ENCODE data around the gene HEATR3. TPM values are rescaled to one million over a fixed set of nuclear protein-coding genes. Genes with fewer than 3 reads are reported as not detected.

HEATR3 gene
- total RNA-seq, 1 donor: 18.8 TPM

DNA sequence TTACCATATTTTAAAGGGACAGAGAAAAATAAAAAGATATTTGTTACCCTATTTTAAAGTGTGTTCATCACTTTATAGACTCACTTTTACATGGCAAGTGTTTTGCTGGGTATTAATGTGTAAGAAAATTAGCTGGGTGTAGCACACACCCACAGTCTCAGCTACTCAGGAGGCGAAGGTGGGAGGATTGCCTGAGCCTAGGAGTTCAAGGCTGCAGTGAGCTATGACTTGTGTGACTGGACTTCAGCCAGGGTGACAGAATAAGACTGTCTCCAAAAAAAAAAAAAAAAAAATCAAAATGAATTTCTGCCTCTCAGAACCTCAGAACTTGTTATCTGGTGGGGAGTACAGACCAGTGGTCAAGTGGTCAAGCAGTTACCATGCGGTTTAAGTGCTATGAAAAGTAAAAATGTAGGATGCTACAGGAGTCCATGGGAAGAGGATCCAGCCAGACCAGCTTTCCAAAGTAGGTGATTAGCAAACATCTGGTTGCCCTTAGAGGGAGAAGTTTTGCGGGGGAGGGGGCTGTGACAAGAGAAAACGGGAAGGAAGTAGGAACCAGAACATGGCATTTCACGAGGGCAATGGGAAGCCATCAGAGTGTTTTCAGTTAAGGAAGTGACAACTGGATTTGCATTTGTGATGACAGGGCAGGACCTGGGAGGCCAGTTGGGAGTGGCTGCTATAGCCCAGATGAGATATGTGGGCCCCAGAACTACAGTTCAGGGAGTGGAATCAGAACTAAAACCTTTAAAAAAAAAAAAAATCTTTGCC, 26.8 kb upstream of the HEATR3 start:
- no peak overlapping the region for H3K4me3 ChIP-seq (ENCODE audit: low read depth, low read length)
- DNase-seq (ENCODE audit: low read depth): no peak
- TF ChIP-seq, protein P1, sequence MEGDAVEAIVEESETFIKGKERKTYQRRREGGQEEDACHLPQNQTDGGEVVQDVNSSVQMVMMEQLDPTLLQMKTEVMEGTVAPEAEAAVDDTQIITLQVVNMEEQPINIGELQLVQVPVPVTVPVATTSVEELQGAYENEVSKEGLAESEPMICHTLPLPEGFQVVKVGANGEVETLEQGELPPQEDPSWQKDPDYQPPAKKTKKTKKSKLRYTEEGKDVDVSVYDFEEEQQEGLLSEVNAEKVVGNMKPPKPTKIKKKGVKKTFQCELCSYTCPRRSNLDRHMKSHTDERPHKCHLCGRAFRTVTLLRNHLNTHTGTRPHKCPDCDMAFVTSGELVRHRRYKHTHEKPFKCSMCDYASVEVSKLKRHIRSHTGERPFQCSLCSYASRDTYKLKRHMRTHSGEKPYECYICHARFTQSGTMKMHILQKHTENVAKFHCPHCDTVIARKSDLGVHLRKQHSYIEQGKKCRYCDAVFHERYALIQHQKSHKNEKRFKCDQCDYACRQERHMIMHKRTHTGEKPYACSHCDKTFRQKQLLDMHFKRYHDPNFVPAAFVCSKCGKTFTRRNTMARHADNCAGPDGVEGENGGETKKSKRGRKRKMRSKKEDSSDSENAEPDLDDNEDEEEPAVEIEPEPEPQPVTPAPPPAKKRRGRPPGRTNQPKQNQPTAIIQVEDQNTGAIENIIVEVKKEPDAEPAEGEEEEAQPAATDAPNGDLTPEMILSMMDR (IDR thresholded peaks at IDR 0.05; ENCODE audit: insufficient read depth, low read length): no peak

DNA sequence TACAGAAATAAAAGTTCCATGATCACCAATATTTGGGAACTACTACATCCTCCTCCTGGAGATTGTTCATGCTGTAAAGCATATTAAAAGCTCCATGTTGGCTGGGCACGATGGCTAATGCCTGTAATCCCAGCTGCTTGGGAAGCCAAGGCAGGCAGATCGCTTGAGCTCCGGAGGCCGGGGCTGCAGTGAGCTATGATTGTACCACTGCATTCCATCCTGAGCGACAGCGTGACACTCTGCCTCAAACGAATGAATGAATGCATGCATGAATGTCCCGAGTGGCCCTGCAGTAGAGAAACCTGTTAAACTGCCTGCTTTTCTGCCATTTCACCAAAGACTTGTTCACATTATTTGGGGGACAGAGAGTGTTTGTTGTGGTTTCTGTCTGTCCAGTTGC, 25.8 kb upstream of the HEATR3 start:
- no peak overlapping the region for H3K4me3 ChIP-seq (ENCODE audit: low read depth, low read length)
- TF ChIP-seq, protein P1 (IDR thresholded peaks at IDR 0.05; ENCODE audit: insufficient read depth, low read length): no peak
- DNase-seq (ENCODE audit: low read depth): no peak

DNA sequence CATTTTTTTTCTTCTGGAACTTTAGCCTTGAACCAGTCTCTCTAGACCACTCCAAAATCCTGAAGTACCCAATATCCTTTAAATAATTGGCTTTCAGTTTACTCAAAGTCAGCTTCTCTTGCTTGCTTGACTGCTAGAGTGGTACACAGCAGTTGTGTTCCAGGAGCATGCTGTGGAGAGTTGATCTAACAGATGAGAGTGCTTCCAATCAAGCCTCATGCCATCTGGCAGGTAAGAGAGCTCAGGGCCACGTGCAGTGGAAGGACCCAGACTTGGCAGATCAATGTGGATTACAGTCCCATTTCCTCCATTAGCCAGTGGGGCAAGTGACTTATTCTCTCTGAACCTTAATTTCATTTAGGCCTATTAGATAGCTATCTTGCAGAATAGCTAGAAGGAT, 25.1 kb upstream of the HEATR3 start:
- no peak overlapping the region for H3K4me3 ChIP-seq (ENCODE audit: low read depth, low read length)
- TF ChIP-seq, protein P1 (IDR thresholded peaks at IDR 0.05; ENCODE audit: insufficient read depth, low read length): no peak

DNA sequence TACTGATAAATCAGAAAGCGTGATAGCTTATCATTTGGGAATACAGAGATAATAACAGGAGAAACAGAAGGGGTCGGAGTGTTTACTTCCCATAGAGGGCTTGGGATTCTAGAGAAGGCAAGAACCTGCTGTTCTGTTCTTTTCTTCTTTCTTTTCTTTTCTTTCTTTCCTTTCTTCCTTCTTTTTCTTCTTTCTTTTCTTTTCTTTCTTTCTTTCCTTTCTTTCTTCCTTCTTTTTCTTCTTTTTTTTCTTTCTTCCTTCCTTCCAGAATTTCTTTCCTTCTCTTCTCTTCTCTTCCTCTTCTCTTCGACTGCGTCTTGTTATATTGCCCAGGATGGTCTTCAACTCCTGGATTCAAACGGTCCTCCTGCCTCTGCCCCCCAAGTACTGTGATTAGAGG, 22.4 kb upstream of the HEATR3 start:
- TF ChIP-seq, protein P1 (IDR thresholded peaks at IDR 0.05; ENCODE audit: insufficient read depth, low read length): no peak
- DNase-seq (ENCODE audit: low read depth): no peak
- H3K4me3 ChIP-seq (ENCODE audit: low read depth, low read length): no peak overlapping the region

More for the DNA sequence above, 25.1 kb upstream of the HEATR3 start:
- DNase-seq (ENCODE audit: low read depth): no peak

DNA sequence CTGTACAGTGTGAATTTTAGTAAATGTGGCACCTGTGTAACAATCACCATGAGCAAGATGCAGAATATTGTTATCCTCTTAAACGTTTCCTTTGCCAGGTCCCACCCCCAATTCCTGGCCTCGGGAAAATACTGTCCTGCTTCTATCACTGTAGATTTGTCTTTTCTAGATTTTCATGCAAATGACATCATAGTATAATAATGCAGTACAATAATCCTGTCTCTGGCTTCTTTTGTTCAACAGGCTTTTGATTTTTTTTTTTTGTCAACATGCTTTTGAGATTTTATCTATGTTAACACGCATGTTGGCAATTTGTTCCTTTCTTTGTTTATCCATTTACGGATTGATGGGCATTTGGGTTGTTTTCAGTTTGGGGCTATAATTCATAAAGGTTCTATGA, 20.4 kb upstream of the HEATR3 start:
- DNase-seq (ENCODE audit: low read depth): no peak
- no peak overlapping the region for H3K4me3 ChIP-seq (ENCODE audit: low read depth, low read length)
- TF ChIP-seq, protein P1 (IDR thresholded peaks at IDR 0.05; ENCODE audit: insufficient read depth, low read length): no peak

DNA sequence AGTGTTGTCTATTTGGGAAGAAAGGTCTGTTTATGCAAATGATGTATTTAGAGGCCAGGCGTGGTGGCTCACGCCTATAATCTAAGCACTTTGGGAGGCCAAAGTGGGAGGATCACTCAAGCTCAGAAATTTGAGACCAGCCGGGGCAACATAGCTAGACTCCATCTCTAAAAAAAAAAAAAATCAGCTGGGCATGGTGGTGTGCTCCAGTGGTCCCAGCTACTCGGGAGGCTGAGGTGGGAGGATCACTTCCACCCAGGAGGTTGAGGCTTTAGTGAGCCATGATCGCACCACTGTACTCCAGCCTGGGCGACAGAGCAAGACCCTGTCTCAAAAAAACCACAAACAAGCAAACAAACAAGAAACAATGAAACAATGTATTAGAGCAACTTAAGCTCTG, 18.9 kb upstream of the HEATR3 start:
- TF ChIP-seq, protein P1 (IDR thresholded peaks at IDR 0.05; ENCODE audit: insufficient read depth, low read length): no peak
- DNase-seq (ENCODE audit: low read depth): no peak

DNA sequence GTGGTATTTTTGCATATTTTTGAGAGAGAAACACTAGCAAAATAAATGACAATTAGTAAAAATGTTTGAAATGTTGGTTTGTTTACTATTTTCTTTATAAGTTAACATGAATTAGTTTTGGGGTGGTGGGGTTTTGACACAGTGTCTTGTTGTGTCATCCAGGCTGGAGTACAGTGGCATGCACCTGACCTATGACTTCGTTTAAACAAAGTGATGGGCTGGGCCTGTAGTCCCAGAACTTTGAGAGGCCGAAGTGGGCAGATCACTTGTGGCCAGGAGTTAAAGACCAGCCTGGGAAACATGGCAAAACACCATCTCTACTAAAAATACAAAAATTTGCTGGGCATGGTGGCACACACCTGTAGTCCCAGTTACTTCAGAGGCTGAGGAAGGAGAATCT, 17.9 kb upstream of the HEATR3 start:
- no peak for DNase-seq (ENCODE audit: low read depth)
- H3K4me3 ChIP-seq (ENCODE audit: low read depth, low read length): no peak overlapping the region
- TF ChIP-seq, protein P1 (IDR thresholded peaks at IDR 0.05; ENCODE audit: insufficient read depth, low read length): no peak

More for the DNA sequence above, 18.9 kb upstream of the HEATR3 start:
- no peak overlapping the region for H3K4me3 ChIP-seq (ENCODE audit: low read depth, low read length)

Measured in fibroblast of the aortic adventitia (primary cell).